ENCODE measurements around the gene NAPA. TPM values are rescaled to one million over a fixed set of nuclear protein-coding genes. Genes with fewer than 3 reads are reported as not detected.

The NAPA gene
- total and polyA plus RNA-seq, 2 of the 13 experiments (the other 11 are each of a cell fraction or from before 2014, with no cell fraction given): 32.6 to 65.9 TPM

DNA sequence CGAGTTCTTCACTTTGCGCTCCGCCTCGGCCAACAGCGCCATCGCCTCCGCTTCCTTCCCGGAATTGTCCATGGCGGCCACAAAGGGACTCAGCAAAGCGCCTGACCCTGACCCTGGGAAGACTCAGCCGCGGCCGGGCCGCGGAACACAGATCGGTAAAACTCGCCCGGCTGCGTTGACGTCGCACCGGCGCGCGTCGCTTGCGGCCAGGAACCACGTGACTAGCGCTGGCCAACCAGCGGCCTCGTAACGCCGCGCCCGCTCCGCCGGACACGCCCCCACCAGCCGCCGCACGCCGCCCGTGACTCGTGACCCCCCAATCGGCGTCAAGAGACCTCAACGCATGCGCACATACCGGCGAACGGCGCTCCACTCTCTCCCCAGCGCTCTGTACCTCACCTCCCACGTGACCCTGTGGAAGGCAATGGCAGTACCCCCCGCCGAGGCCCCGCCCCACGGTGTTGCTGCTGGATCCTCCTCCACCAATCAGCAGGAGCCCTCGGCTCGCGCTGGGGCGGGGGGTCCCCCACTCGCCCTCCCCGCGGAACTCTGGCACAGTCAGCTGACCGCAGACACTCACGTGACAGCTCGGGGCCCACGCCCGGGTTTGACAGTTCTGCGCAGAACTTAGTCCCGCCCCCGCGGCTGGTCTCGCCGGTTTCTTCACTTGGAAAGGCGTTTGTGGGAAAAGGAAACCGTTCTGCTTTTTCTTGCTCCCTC lies at the start of gene NAPA (continued):
- TF ChIP-seq, protein P1, sequence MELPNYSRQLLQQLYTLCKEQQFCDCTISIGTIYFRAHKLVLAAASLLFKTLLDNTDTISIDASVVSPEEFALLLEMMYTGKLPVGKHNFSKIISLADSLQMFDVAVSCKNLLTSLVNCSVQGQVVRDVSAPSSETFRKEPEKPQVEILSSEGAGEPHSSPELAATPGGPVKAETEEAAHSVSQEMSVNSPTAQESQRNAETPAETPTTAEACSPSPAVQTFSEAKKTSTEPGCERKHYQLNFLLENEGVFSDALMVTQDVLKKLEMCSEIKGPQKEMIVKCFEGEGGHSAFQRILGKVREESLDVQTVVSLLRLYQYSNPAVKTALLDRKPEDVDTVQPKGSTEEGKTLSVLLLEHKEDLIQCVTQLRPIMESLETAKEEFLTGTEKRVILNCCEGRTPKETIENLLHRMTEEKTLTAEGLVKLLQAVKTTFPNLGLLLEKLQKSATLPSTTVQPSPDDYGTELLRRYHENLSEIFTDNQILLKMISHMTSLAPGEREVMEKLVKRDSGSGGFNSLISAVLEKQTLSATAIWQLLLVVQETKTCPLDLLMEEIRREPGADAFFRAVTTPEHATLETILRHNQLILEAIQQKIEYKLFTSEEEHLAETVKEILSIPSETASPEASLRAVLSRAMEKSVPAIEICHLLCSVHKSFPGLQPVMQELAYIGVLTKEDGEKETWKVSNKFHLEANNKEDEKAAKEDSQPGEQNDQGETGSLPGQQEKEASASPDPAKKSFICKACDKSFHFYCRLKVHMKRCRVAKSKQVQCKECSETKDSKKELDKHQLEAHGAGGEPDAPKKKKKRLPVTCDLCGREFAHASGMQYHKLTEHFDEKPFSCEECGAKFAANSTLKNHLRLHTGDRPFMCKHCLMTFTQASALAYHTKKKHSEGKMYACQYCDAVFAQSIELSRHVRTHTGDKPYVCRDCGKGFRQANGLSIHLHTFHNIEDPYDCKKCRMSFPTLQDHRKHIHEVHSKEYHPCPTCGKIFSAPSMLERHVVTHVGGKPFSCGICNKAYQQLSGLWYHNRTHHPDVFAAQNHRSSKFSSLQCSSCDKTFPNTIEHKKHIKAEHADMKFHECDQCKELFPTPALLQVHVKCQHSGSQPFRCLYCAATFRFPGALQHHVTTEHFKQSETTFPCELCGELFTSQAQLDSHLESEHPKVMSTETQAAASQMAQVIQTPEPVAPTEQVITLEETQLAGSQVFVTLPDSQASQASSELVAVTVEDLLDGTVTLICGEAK (IDR thresholded peaks at IDR 0.05): no peak
- TF ChIP-seq, protein P1 (CRISPR knock-in tag; IDR thresholded peaks at IDR 0.05): peak; percentile 54; the same call in 1 of the 2 replicates
- TF ChIP-seq, protein P2, sequence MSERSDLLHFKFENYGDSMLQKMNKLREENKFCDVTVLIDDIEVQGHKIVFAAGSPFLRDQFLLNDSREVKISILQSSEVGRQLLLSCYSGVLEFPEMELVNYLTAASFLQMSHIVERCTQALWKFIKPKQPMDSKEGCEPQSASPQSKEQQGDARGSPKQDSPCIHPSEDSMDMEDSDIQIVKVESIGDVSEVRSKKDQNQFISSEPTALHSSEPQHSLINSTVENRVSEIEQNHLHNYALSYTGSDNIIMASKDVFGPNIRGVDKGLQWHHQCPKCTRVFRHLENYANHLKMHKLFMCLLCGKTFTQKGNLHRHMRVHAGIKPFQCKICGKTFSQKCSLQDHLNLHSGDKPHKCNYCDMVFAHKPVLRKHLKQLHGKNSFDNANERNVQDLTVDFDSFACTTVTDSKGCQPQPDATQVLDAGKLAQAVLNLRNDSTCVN (CRISPR knock-in tag; IDR thresholded peaks at IDR 0.05; ENCODE audit: borderline replicate concordance): no peak
- TF ChIP-seq ARID2 (CRISPR knock-in tag; IDR thresholded peaks at IDR 0.05; ENCODE audit: borderline replicate concordance): no peak
- no peak for TF ChIP-seq MLLT10 (CRISPR knock-in tag; IDR thresholded peaks at IDR 0.05)
- peak; percentile 47; the same call in 1 of the 2 replicates for TF ChIP-seq RFXAP (CRISPR knock-in tag; IDR thresholded peaks at IDR 0.05; ENCODE audit: borderline replicate concordance)
- no peak for TF ChIP-seq ZNF383 (CRISPR knock-in tag; IDR thresholded peaks at IDR 0.05; ENCODE audit: borderline replicate concordance)
- no peak for TF ChIP-seq SNAI1 (CRISPR knock-in tag; IDR thresholded peaks at IDR 0.05; ENCODE audit: borderline replicate concordance)
- TF ChIP-seq, protein P3, sequence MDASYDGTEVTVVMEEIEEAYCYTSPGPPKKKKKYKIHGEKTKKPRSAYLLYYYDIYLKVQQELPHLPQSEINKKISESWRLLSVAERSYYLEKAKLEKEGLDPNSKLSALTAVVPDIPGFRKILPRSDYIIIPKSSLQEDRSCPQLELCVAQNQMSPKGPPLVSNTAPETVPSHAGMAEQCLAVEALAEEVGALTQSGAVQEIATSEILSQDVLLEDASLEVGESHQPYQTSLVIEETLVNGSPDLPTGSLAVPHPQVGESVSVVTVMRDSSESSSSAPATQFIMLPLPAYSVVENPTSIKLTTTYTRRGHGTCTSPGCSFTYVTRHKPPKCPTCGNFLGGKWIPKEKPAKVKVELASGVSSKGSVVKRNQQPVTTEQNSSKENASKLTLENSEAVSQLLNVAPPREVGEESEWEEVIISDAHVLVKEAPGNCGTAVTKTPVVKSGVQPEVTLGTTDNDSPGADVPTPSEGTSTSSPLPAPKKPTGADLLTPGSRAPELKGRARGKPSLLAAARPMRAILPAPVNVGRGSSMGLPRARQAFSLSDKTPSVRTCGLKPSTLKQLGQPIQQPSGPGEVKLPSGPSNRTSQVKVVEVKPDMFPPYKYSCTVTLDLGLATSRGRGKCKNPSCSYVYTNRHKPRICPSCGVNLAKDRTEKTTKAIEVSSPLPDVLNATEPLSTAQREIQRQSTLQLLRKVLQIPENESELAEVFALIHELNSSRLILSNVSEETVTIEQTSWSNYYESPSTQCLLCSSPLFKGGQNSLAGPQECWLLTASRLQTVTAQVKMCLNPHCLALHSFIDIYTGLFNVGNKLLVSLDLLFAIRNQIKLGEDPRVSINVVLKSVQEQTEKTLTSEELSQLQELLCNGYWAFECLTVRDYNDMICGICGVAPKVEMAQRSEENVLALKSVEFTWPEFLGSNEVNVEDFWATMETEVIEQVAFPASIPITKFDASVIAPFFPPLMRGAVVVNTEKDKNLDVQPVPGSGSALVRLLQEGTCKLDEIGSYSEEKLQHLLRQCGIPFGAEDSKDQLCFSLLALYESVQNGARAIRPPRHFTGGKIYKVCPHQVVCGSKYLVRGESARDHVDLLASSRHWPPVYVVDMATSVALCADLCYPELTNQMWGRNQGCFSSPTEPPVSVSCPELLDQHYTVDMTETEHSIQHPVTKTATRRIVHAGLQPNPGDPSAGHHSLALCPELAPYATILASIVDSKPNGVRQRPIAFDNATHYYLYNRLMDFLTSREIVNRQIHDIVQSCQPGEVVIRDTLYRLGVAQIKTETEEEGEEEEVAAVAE (CRISPR knock-in tag; IDR thresholded peaks at IDR 0.05; ENCODE audit: borderline replicate concordance): no peak
- TF ChIP-seq MEF2D (CRISPR knock-in tag; IDR thresholded peaks at IDR 0.05): peak; percentile 66; the same call in 1 of the 2 replicates
- TF ChIP-seq, protein P4, sequence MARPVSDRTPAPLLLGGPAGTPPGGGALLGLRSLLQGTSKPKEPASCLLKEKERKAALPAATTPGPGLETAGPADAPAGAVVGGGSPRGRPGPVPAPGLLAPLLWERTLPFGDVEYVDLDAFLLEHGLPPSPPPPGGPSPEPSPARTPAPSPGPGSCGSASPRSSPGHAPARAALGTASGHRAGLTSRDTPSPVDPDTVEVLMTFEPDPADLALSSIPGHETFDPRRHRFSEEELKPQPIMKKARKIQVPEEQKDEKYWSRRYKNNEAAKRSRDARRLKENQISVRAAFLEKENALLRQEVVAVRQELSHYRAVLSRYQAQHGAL (CRISPR knock-in tag; IDR thresholded peaks at IDR 0.05; ENCODE audit: not compliant biosample characterization): no peak
- no peak for TF ChIP-seq MAFK (conservative IDR thresholded peaks at IDR 0.05 in 1 of 2, IDR thresholded peaks at IDR 0.05 in 1 of 2; ENCODE audit: low read length in 2 of 2)
- no peak for TF ChIP-seq ZNF644 (CRISPR knock-in tag; IDR thresholded peaks at IDR 0.05; ENCODE audit: low read depth)
